Fibroblast of peridontal ligament (primary cell): ENCODE results near the gene NOTO.
A peak's percentile ranks its signal among the peaks of the same experiment; 100 is the strongest.
"Not testable (repeated sequence)": the region's sequence is repeated elsewhere in the genome, so short reads cannot be mapped to it uniquely, and the experiment has no call there.

Experiments used
- DNase-seq: peaks from one replicate; pipeline ENCODE4 v3.0.0-alpha.2; 2010; ENCODE audit errors: extremely low read depth

Gene NOTO

GRCh38 chr2:73200281-73200680 lies 2.1 kb upstream of the NOTO start:
- DNase-seq, result not testable (repeated sequence)

- no peak for DNase-seq
These were observed 794 bp downstream of the NOTO start for GRCh38 chr2:73203055-73203681.

- DNase-seq, result peak; percentile 33
These were observed 3.2 kb downstream of the NOTO start for GRCh38 chr2:73205611-73206010.

- DNase-seq, result no peak
These were observed 5.9 kb downstream of the NOTO start for GRCh38 chr2:73208258-73208657.

GRCh38 chr2:73210019-73210418 lies 7.6 kb downstream of the NOTO start:
- DNase-seq, result no peak

GRCh38 chr2:73210696-73211095 lies 8.3 kb downstream of the NOTO start:
- no peak for DNase-seq

- DNase-seq, result no peak
These were observed 9.7 kb downstream of the NOTO start for GRCh38 chr2:73212098-73212447.

- DNase-seq, result peak; percentile 93
These were observed 10.2 kb downstream of the NOTO start for GRCh38 chr2:73212448-73213176.

- DNase-seq, result peak; percentile 77
These were observed 12.0 kb downstream of the NOTO start, which contains the start of gene SMYD5 for GRCh38 chr2:73214120-73215035. Gene SMYD5 (plus strand): TSS chr2:73214245. CDS start chr2:73214267, 22 bp downstream.

- DNase-seq, result no peak
These were observed 12.9 kb downstream of the NOTO start for GRCh38 chr2:73215254-73215653.

GRCh38 chr2:73217160-73217559 lies 14.8 kb downstream of the NOTO start:
- no peak for DNase-seq

GRCh38 chr2:73217826-73218225 lies 15.5 kb downstream of the NOTO start:
- DNase-seq, result no peak

- DNase-seq, result peak; percentile 50
These were observed 15.9 kb downstream of the NOTO start for GRCh38 chr2:73218298-73218697.

GRCh38 chr2:73223821-73224220 lies 21.4 kb downstream of the NOTO start:
- DNase-seq, result no peak

- no peak for DNase-seq
These were observed 23.4 kb downstream of the NOTO start for GRCh38 chr2:73225513-73226360.

GRCh38 chr2:73227086-73227485 lies 24.7 kb downstream of the NOTO start:
- no peak for DNase-seq

GRCh38 chr2:73228631-73229030 lies 26.3 kb downstream of the NOTO start:
- DNase-seq, result no peak

- no peak for DNase-seq
These were observed 30.2 kb downstream of the NOTO start for GRCh38 chr2:73232403-73233153.

- peak; percentile 100 for DNase-seq
These were observed 31.0 kb downstream of the NOTO start, which contains the start of gene PRADC1 for GRCh38 chr2:73233154-73233931. Gene PRADC1 (minus strand): TSS chr2:73233239. CDS start chr2:73233160, 79 bp downstream.
